Activated T-helper 2 cell treated with anti-CD3 and anti-CD28 coated beads, Interferon-gamma antibody, Interleukin-2, Interleukin-4, amounts not matched to agents 10 μg/mL and 5 μg/mL and 100 μg/mL, durations not matched to agents 14 hours and 24 hours and 36 hours (primary cell): ENCODE data around the gene ATP1A3. TPM values are rescaled to one million over a fixed set of nuclear protein-coding genes. Genes with fewer than 3 reads are reported as not detected.
A peak's percentile ranks its signal among the peaks of the same experiment; 100 is the strongest.
"Not testable (repeated sequence)": the region's sequence is repeated elsewhere in the genome, so short reads cannot be mapped to it uniquely, and the experiment has no call there.

Source experiments
- DNase-seq: peaks from one replicate; pipeline ENCODE4 v3.0.0; 2021; ENCODE audit warnings: low spot score
- H3K27ac Mint-ChIP-seq: one replicate; pipeline ENCODE4 v1.8.0; 2021; ENCODE audit warnings: mixed read lengths
- H3K27me3 Mint-ChIP-seq: one replicate; pipeline ENCODE4 v1.8.0; 2021; ENCODE audit warnings: low read depth, mixed read lengths
- H3K36me3 Mint-ChIP-seq: one replicate; pipeline ENCODE4 v1.8.0; 2021; ENCODE audit warnings: low read depth, mixed read lengths
- H3K4me1 Mint-ChIP-seq: one replicate; pipeline ENCODE4 v1.8.0; 2021; ENCODE audit warnings: low read depth, mixed read lengths
- H3K4me3 Mint-ChIP-seq: one replicate; pipeline ENCODE4 v1.8.0; 2021; ENCODE audit warnings: low read depth, mild to moderate bottlenecking, moderate library complexity, mixed read lengths
- H3K9me3 Mint-ChIP-seq: one replicate; pipeline ENCODE4 v1.8.0; 2021; ENCODE audit warnings: mixed read lengths
- intact Hi-C: fragments of 100-400 bp; cut with micrococcal nuclease; formaldehyde crosslinking; loops from one replicate; pipeline ENCODE4 v1.15.1; 2023
- total RNA-seq: library from RNA; stranded (reverse); gene quantifications from 2 replicates; pipeline ENCODE4 v1.2.3, GENCODE V29; 2022

The ATP1A3 gene
- total RNA-seq, 1 donor from 2014 or later: 1.7 TPM

GRCh38 chr19:41999878-42000208, 5.8 kb upstream of the ATP1A3 start:
- H3K9me3 Mint-ChIP-seq: no peaks in the 10 kb centered on the region
- H3K27me3 Mint-ChIP-seq: peaks cover 65% of the 10 kb centered on the region
- intact Hi-C loops: no loop called here
- H3K36me3 Mint-ChIP-seq: no peaks in the 10 kb centered on the region
- no peak overlapping the region for H3K27ac Mint-ChIP-seq
- H3K4me1 Mint-ChIP-seq: peaks cover 17% of the 10 kb centered on the region
- DNase-seq: no peak
- H3K4me3 Mint-ChIP-seq: no peak overlapping the region

- no peak overlapping the region for H3K27ac Mint-ChIP-seq
- no peak overlapping the region for H3K4me3 Mint-ChIP-seq
Measured at GRCh38 chr19:41999071-41999877, 5.2 kb upstream of the ATP1A3 start.

DNA sequence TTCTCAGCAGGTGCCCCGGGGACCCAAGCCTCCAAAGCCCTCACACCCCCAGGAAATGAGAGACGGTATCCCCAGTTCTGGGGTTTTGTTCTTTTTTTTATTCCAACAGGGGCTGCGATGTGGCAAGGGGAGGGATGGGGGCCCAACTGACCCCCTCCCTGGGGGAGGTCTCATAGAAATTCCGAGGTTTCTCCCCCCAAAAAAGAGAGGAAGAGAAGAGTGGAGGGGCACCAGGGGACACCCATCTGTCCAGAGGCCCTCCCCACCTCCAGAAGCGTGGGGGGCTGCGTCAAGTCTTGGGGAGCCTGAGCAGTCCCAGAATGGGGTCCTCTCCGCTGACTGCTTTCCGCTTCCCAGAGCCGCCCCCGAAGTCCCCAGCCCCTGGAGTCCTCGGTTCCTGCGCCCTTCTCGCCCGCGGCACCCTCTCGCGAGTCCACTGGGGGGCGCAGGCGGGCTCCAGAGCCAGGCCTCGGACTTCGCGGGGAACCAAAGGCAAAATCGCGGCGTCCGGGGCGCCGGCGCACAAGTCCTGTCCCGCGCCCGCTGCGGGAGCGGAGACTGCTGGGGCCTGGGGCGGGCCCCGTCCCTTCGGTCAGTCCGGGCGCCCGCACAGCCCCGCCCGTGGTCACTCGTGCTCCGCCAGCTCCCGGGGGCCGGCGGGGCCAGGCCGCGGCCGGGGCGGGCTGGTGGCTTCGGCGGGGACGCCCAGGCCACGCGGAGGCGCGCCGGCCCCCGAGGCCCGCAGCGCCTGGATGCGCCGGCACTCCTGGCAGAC, 4.4 kb upstream of the ATP1A3 start:
- peak; percentile 33 for DNase-seq
- H3K9me3 Mint-ChIP-seq: no peaks in the 10 kb centered on the region
- intact Hi-C loops: no loop called here
- H3K4me3 Mint-ChIP-seq: no peak overlapping the region
- peaks cover 63% of the 10 kb centered on the region for H3K27me3 Mint-ChIP-seq
- H3K4me1 Mint-ChIP-seq: peaks cover 19% of the 10 kb centered on the region
- no peaks in the 10 kb centered on the region for H3K36me3 Mint-ChIP-seq
- no peak overlapping the region for H3K27ac Mint-ChIP-seq

More at GRCh38 chr19:41999071-41999877, 5.2 kb upstream of the ATP1A3 start:
- Mint-ChIP-seq H3K9me3 (no peaks in the 10 kb centered on the region), H3K36me3 (no peaks in the 10 kb centered on the region), H3K27me3 (peaks cover 66% of the 10 kb centered on the region), H3K4me1 (peaks cover 17% of the 10 kb centered on the region)
- intact Hi-C loops: no loop called here
- no peak for DNase-seq

- Mint-ChIP-seq H3K27me3 (peaks cover 65% of the 10 kb centered on the region), H3K4me3 (no peak overlapping the region), H3K4me1 (peaks cover 21% of the 10 kb centered on the region), H3K9me3 (no peaks in the 10 kb centered on the region), H3K36me3 (no peaks in the 10 kb centered on the region), H3K27ac (no peak overlapping the region)
- DNase-seq: no peak
- intact Hi-C loops: no loop called here
Measured at GRCh38 chr19:41997851-41998229, 3.8 kb upstream of the ATP1A3 start.

- Mint-ChIP-seq H3K4me3 (peak overlapping the region; percentile 4), H3K4me1 (peaks cover 23% of the 10 kb centered on the region), H3K9me3 (no peaks in the 10 kb centered on the region), H3K27ac (no peak overlapping the region), H3K36me3 (no peaks in the 10 kb centered on the region), H3K27me3 (peaks cover 69% of the 10 kb centered on the region)
- intact Hi-C loops: no loop called here
- peak; percentile 31 for DNase-seq
Measured at GRCh38 chr19:41997121-41997850, 3.3 kb upstream of the ATP1A3 start.

DNA sequence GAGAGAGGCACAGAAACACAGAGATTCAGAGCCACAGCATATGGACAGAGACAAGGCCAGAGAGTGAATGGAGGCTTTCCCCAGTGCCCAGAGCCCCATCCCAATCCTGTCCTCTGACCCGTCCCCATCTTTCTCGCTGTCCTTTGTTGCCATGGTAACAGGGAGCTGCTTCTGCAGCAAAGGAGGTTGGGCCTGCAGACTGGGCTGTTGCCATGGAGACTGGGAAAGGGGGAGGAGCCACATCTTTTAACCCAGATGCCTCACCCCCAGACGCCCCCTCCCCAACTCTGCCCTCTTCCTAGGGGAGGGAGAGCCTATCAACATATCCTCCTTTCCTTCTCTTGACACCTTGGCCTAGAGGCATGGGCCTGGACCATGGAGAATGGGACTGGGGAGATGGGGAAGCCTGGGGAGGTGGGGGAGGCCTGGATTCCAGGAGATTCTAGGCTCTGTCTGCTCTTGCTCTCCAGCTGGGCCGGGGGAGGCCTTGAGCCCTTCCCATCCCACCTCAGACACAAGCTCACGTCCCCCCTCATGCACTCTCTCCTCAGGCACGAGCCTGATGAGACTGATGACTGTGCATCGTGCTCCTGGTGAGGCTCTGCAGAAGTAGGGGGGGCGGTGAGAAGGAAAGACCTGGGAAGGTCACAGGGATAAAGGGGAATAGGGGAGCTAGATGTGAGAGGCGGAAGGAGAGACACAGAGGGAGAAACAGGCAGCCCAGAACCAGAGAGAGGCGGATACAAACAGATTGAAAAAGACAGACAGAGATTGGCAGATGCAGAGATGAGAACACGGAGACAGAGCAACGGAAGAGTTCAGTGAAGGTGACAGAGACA, 2.1 kb upstream of the ATP1A3 start:
- no peak overlapping the region for H3K4me3 Mint-ChIP-seq
- intact Hi-C loops: no loop called here
- peaks cover 59% of the 10 kb centered on the region for H3K27me3 Mint-ChIP-seq
- H3K9me3 Mint-ChIP-seq: no peaks in the 10 kb centered on the region
- no peaks in the 10 kb centered on the region for H3K36me3 Mint-ChIP-seq
- DNase-seq: no peak
- no peak overlapping the region for H3K27ac Mint-ChIP-seq
- peaks cover 23% of the 10 kb centered on the region for H3K4me1 Mint-ChIP-seq

DNA sequence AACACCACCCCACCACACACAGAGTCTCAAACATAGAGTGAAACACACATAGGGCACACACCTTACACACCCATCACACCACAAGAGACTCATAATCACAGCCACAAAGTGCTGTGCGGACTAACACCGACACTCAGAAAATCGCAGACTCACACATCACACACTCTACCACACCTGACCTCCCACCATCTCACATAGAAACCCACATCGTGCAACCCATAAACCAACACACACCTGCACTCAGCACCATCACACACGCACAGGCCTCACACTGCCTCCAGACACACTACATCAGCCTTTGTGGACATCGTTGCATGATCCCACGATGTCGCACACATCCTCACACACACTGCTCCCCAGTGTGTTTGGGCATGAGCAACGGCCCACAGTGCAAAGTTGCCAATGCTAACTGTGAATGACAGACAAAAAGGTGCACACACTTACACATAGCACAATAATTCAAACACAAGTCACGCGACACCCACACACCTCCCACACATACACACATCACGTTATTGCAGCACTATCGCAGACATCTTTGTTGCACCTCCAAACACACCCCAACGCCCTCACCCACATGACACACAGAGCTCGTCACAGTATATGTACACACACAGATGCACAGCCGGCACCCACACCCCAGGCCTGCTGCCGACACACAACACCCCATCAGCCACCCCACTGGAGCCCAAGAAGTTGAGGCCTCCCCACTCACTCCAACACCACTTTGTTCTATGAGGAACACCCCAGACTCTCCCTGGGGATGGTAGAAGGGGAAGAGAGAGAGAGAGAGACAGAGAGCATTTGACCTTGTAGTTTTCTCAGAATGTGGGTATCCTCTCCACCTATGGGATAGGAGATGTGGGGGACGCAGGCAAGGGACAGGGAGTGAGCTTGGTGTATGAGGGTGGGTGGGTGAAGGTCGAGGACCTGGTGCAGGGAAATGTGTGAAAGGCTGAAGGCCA, 1.2 kb upstream of the ATP1A3 start:
- Mint-ChIP-seq H3K4me1 (peaks cover 23% of the 10 kb centered on the region), H3K27ac (no peak overlapping the region), H3K9me3 (no peaks in the 10 kb centered on the region), H3K27me3 (peaks cover 50% of the 10 kb centered on the region), H3K4me3 (peak overlapping the region; percentile 57), H3K36me3 (no peaks in the 10 kb centered on the region)
- intact Hi-C loops: no loop called here
- DNase-seq: no peak

GRCh38 chr19:41994521-41994971, 516 bp upstream of the ATP1A3 start:
- H3K27ac Mint-ChIP-seq: no peak overlapping the region

DNA sequence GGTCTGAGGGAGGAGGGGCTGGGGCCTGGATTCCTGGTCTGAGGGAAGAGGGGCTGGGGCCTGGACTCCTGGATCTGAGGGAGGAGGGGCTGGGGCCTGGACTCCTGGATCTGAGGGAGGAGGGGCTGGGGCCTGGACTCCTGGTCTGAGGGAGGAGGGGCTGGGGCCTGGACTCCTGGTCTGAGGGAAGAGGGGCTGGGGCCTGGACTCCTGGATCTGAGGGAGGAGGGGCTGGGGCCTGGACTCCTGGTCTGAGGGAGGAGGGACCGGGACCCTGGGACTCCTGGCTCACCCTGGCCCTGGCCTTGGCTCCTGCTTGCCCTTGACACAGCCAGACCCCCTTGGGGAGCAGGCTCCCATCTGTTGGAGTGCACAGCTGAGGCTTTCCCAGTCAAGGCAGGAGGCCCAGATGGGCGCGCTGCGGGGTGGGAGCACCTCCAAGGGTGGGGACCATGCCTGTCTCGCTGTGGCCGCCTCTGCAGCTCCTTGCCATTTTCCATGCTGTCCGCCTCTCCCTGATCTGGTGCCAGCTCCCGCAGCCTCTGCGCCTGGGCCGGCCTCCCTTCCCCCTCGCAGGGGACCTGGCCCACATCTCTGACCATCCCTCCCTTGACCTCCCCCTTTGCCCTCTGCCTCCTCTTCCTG, 2.0 kb downstream of the ATP1A3 start:
- intact Hi-C loops, H3K9me3 Mint-ChIP-seq, H3K36me3 Mint-ChIP-seq, H3K27ac Mint-ChIP-seq, DNase-seq, H3K4me3 Mint-ChIP-seq: not testable (repeated sequence)
- Mint-ChIP-seq H3K4me1 (peaks cover 17% of the 10 kb centered on the region), H3K27me3 (peaks cover 28% of the 10 kb centered on the region)

More at GRCh38 chr19:41994521-41994971, 516 bp upstream of the ATP1A3 start:
- Mint-ChIP-seq H3K4me1 (peaks cover 23% of the 10 kb centered on the region), H3K27me3 (peaks cover 42% of the 10 kb centered on the region), H3K36me3 (no peaks in the 10 kb centered on the region), H3K4me3 (no peak overlapping the region), H3K9me3 (no peaks in the 10 kb centered on the region)
- intact Hi-C loops: no loop called here
- no peak for DNase-seq

DNA sequence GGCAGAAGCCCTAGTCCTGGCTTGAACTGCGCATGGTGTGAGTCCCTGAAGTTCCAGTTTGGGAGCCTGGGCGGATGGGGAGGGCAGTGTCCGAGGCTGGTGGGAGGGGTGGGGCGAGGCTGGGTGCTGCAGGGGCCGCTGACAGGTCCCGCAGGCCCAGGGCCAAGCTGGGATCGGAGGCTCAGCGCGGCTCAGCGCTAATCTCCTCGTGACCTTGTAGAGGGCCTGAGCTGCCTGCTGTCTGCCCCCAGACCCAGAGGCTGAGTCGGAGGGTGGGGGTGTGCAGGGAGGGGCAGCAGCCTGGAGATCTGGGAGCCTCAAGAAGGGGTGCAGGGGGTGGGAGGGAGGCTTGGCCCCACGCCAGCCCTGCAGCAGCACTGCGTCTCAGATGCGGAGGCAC, 3.0 kb downstream of the ATP1A3 start:
- DNase-seq: no peak
- H3K9me3 Mint-ChIP-seq: no peaks in the 10 kb centered on the region
- H3K4me1 Mint-ChIP-seq: peaks cover 12% of the 10 kb centered on the region
- intact Hi-C loops: no loop called here
- no peak overlapping the region for H3K27ac Mint-ChIP-seq
- H3K4me3 Mint-ChIP-seq: no peak overlapping the region
- H3K27me3 Mint-ChIP-seq: peaks cover 19% of the 10 kb centered on the region
- no peaks in the 10 kb centered on the region for H3K36me3 Mint-ChIP-seq

DNA sequence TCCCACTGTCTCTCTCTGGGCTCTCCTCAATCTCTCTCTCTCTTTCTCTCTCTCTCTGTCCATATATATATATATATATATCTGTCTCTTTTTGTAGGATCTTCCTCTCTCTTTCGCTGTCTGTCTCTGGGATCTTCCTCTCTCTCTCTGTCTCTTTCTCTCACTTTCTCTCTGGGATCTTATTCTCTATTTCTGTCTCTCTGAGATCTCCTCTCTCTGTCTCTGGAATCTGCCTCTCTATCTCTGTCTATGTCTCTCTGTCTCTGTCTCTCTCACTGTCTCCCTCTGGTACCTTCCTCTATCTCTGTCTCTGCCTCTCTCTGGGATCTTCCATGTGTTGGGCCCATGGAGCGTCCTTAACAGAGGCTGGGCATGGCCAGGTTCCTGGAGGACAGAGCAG, 3.4 kb downstream of the ATP1A3 start:
- no peaks in the 10 kb centered on the region for H3K9me3 Mint-ChIP-seq
- H3K4me3 Mint-ChIP-seq: no peak overlapping the region
- no peak overlapping the region for H3K27ac Mint-ChIP-seq
- H3K27me3 Mint-ChIP-seq: peaks cover 18% of the 10 kb centered on the region
- intact Hi-C loops: no loop called here
- no peaks in the 10 kb centered on the region for H3K36me3 Mint-ChIP-seq
- H3K4me1 Mint-ChIP-seq: peaks cover 12% of the 10 kb centered on the region
- no peak for DNase-seq
